HepG2 (cell line): ENCODE measurements around the gene RAD51D. TPM values are rescaled to one million over a fixed set of nuclear protein-coding genes. Genes with fewer than 3 reads are reported as not detected.

Experiments
- ATAC-seq: fragments of 200-7000 bp; cut with Tn5 transposase; 3 replicates; pipeline ENCODE4 v1.9.1; 2020; ENCODE audit warnings: mild to moderate bottlenecking, moderate library complexity
- BruUV-seq: library from RNA; stranded (reverse); fragments of 400-500 nt; replicated peaks from 2 replicates; lab custom pipeline; 2021; lab: Mats Ljungman, UMichigan
- CTCF ChIA-PET: fragments of 300-600 bp; formaldehyde crosslinking; extraction: SDS; loops from one replicate; lab custom pipeline; 2021; ENCODE audit warnings: low total read pairs, inconsistent platforms, low intra/inter-chr PET ratio; lab: Yijun Ruan, JAX
- POLR2A ChIA-PET: fragments of 350-600 bp; sonication (Branson Sonifier 250); formaldehyde crosslinking; loops from one replicate; lab custom pipeline; 2020; ENCODE audit warnings: antibody characterized with exemption, inconsistent platforms; lab: Yijun Ruan, JAX
- DNase-seq: peaks from one replicate; pipeline ENCODE4 v3.0.0-alpha.2; 2015; ENCODE audit warnings: low spot score
- FAIRE-seq: peaks from 3 replicates; lab custom pipeline; 2011; peaks lifted over from hg19 to GRCh38; lab: Jason Lieb, UNC
- H2AFZ ChIP-seq: one replicate; pipeline ENCODE4 v1.6.1; 2011; ENCODE audit warnings: low read length, inconsistent platforms
- H3K27ac ChIP-seq: fragments of 300-600 bp; 3 replicates; pipeline ENCODE4 v1.8.0; 2011; ENCODE audit warnings: mixed run types, mild to moderate bottlenecking, mixed read lengths, low read length, inconsistent platforms; ENCODE audit not compliant: insufficient read depth; ENCODE audit errors: extremely low read length
- H3K27me3 ChIP-seq, 2 experiments: fragments of 200-600 bp in 1 of 2; 2 replicates in 1 of 2; 3 replicates in 1 of 2; pipeline versions ENCODE4 v1.6.0 to v1.8.0; 2011; ENCODE audit warnings: low read length in 2 of 2, mild to moderate bottlenecking in 2 of 2, moderate library complexity in 2 of 2, inconsistent platforms in 1 of 2; ENCODE audit not compliant: insufficient read depth in 2 of 2, control insufficient read depth in 1 of 2
- H3K36me3 ChIP-seq, 2 experiments: fragments of 200-600 bp in 1 of 2; replicated peaks in 1 of 2; 2 replicates in 1 of 2; 3 replicates in 1 of 2; pipeline versions ENCODE4 v1.5.1 to v1.8.0; 2011; ENCODE audit warnings: low read length in 2 of 2, inconsistent platforms in 1 of 2; ENCODE audit not compliant: insufficient read depth in 2 of 2, control insufficient read depth in 1 of 2
- H3K4me1 ChIP-seq: 2 replicates; pipeline ENCODE4 v1.5.1; 2012; ENCODE audit warnings: low read length, inconsistent platforms; ENCODE audit not compliant: insufficient read depth
- H3K4me2 ChIP-seq: 2 replicates; pipeline ENCODE4 v1.6.0; 2011; ENCODE audit warnings: low read depth, low read length, inconsistent platforms
- H3K4me3 ChIP-seq, 3 experiments: fragments of 200-600 bp in 1 of 3; sonication (generic), shearing (Covaris generic) in 1 of 3; replicated peaks in 1 of 3; 2 replicates each; pipeline ENCODE4 v1.5.1; 2011 to 2016; ENCODE audit warnings: low read length in 3 of 3, inconsistent platforms in 2 of 3, low read depth in 2 of 3, mild to moderate bottlenecking in 2 of 3, control low read depth in 1 of 3, mixed read lengths in 1 of 3; ENCODE audit not compliant: insufficient read depth in 1 of 3
- H3K79me2 ChIP-seq: one replicate; pipeline ENCODE4 v1.6.1; 2011; ENCODE audit warnings: low read length, inconsistent platforms; ENCODE audit not compliant: insufficient read depth
- H3K9ac ChIP-seq: 2 replicates; pipeline ENCODE4 v1.6.0; 2011; ENCODE audit warnings: mild to moderate bottlenecking, low read depth, low read length, inconsistent platforms; ENCODE audit not compliant: insufficient read depth
- H3K9me3 ChIP-seq: 2 replicates; pipeline ENCODE4 v1.5.1; 2012; ENCODE audit warnings: mild to moderate bottlenecking, low read length
- H4K20me1 ChIP-seq: 2 replicates; pipeline ENCODE4 v1.6.0; 2011; ENCODE audit warnings: inconsistent platforms, mild to moderate bottlenecking, low read length, moderate library complexity; ENCODE audit not compliant: insufficient read depth
- ELF4 ChIP-seq: sonication (generic); formaldehyde crosslinking; IDR thresholded peaks from 2 replicates; pipeline ENCODE4 v1.5.0; 2020; ENCODE audit warnings: missing genetic modification reagents, mild to moderate bottlenecking, moderate library complexity, borderline replicate concordance
- HNRNPLL ChIP-seq: fragments of 200-400 bp; formaldehyde crosslinking; IDR thresholded peaks from 2 replicates; pipeline ENCODE4 v1.6.1; 2017; ENCODE audit warnings: mild to moderate bottlenecking, low read depth, low read length; ENCODE audit not compliant: poor library complexity, severe bottlenecking
- MAFF ChIP-seq: IDR thresholded peaks from 2 replicates; pipeline ENCODE4 v1.6.1; 2011; ENCODE audit warnings: low read depth, low read length, improper control_type of control experiment
- POGZ ChIP-seq: sonication (generic); formaldehyde crosslinking; IDR thresholded peaks from 2 replicates; pipeline ENCODE4 v1.4.0; 2020; ENCODE audit warnings: mild to moderate bottlenecking, missing genetic modification reagents
- RXRA ChIP-seq: sonication (generic); formaldehyde crosslinking; IDR thresholded peaks from 2 replicates; pipeline ENCODE4 v1.5.1; 2020; ENCODE audit warnings: missing genetic modification reagents
- SMAD3 ChIP-seq: sonication (generic); formaldehyde crosslinking; IDR thresholded peaks from 2 replicates; pipeline ENCODE4 v1.4.0; 2020; ENCODE audit warnings: missing genetic modification reagents
- TFDP2 ChIP-seq: sonication (generic); formaldehyde crosslinking; IDR thresholded peaks from 2 replicates; pipeline ENCODE4 v1.4.0; 2020; ENCODE audit warnings: missing genetic modification reagents
- ZNF234 ChIP-seq: sonication (generic); formaldehyde crosslinking; conservative IDR thresholded peaks from 2 replicates; pipeline ENCODE4 v1.5.1; 2020; ENCODE audit warnings: mild to moderate bottlenecking, missing genetic modification reagents
- WGBS: methylation state at CpG from one replicate; pipeline ENCODE4 v1.1.6; 2017; ENCODE audit warnings: low lambda C conversion rate; 5-methylcytosine and 5-hydroxymethylcytosine counted together
- in situ Hi-C: cut with HindIII; loops from 2 replicates; pipeline ENCODE4 v1.10.0; 2017; ENCODE audit warnings: low pct_unique_long_range_greater_than_20kb; ENCODE audit not compliant: extremely low pct_ligation_motif_present
- intact Hi-C: fragments of 100-400 bp; cut with micrococcal nuclease; formaldehyde crosslinking; loops from one replicate; pipeline ENCODE4 v1.10.0; 2022; ENCODE audit not compliant: unreplicated experiment
- polyA plus RNA-seq, 8 experiments: library from polyadenylated mRNA; depleted of rRNA in 3 of 8; stranded (reverse) in 7 of 8; unstranded in 1 of 8; fragments of >200 nt; fragmentation: Illumina TruSeq in 4 of 8; extraction: Trizol in 4 of 8; gene quantifications; 2 replicates each; pipeline versions ENCODE4 v1.2.1 to v1.2.3, GENCODE V29; 2011 to 2016; ENCODE audit warnings: low read depth in 4 of 8, missing spikeins in 1 of 8, mixed read lengths in 1 of 8; ENCODE audit not compliant: insufficient read depth in 1 of 8
- total RNA-seq, 5 experiments: library from RNA; depleted of rRNA; stranded (reverse); fragments of >200 nt; fragmentation: Illumina TruSeq; extraction: Trizol; gene quantifications; 2 replicates each; pipeline ENCODE4 v1.2.3, GENCODE V29; 2016; ENCODE audit warnings: low read depth in 1 of 5
- TF ChIP-seq, protein P1 (sequence below): IDR thresholded peaks from 2 replicates; pipeline ENCODE4 v1.6.1; 2016; ENCODE audit warnings: low read depth, missing genetic modification reagents, missing compliant biosample characterization

RAD51D gene
- total and polyA plus RNA-seq, 2 of the 13 experiments (the other 11 are each of a cell fraction or from before 2014, with no cell fraction given), result 6.7 to 13.1 TPM

GRCh38 chr17:35086164-35086563, 33.5 kb downstream of the RAD51D start:
- ChIA-PET POLR2A (interaction anchor here (2.0 kb wide), 1 partner anchor 23 kb away, joined by 15 read pairs; the partner anchor contains the start of gene RFFL), CTCF (no interaction called here)
- H3K4me3 ChIP-seq, result peak overlapping the region in 1 of 3 experiments; percentile 18; a peak in 1 of 6 replicates
- H3K4me2 ChIP-seq, result peak overlapping the region; percentile 82; the same call in 1 of the 2 replicates
- no peaks in the 10 kb centered on the region for H4K20me1 ChIP-seq
- in situ Hi-C loops, result no loop called here
- BruUV-seq, result no TSS peak
- no peaks in the 10 kb centered on the region for H3K9me3 ChIP-seq
- no peak overlapping the region for H2AFZ ChIP-seq
- peaks cover 68% of the 10 kb centered on the region for H3K79me2 ChIP-seq
- H3K36me3 ChIP-seq, result no peaks in the 10 kb centered on the region; a peak in 1 of 5 replicates
- intact Hi-C loops, result loop anchor here (5.0 kb wide), 1 partner anchor 64 kb away; no protein-coding TSS in a partner anchor
- DNase-seq (no peak), FAIRE-seq (no peak), ATAC-seq (no peak)
- H3K4me1 ChIP-seq, result peaks cover 72% of the 10 kb centered on the region
- 97% methylated on average over 8 of the region's 8 CpGs for WGBS
- H3K27me3 ChIP-seq, result no peaks in the 10 kb centered on the region
- no peak overlapping the region for H3K27ac ChIP-seq
- TF ChIP-seq SMAD3, result no peak
- TF ChIP-seq POGZ (CRISPR knock-in tag), result no peak
- TF ChIP-seq RXRA (CRISPR knock-in tag), result no peak
- TF ChIP-seq, protein P1, sequence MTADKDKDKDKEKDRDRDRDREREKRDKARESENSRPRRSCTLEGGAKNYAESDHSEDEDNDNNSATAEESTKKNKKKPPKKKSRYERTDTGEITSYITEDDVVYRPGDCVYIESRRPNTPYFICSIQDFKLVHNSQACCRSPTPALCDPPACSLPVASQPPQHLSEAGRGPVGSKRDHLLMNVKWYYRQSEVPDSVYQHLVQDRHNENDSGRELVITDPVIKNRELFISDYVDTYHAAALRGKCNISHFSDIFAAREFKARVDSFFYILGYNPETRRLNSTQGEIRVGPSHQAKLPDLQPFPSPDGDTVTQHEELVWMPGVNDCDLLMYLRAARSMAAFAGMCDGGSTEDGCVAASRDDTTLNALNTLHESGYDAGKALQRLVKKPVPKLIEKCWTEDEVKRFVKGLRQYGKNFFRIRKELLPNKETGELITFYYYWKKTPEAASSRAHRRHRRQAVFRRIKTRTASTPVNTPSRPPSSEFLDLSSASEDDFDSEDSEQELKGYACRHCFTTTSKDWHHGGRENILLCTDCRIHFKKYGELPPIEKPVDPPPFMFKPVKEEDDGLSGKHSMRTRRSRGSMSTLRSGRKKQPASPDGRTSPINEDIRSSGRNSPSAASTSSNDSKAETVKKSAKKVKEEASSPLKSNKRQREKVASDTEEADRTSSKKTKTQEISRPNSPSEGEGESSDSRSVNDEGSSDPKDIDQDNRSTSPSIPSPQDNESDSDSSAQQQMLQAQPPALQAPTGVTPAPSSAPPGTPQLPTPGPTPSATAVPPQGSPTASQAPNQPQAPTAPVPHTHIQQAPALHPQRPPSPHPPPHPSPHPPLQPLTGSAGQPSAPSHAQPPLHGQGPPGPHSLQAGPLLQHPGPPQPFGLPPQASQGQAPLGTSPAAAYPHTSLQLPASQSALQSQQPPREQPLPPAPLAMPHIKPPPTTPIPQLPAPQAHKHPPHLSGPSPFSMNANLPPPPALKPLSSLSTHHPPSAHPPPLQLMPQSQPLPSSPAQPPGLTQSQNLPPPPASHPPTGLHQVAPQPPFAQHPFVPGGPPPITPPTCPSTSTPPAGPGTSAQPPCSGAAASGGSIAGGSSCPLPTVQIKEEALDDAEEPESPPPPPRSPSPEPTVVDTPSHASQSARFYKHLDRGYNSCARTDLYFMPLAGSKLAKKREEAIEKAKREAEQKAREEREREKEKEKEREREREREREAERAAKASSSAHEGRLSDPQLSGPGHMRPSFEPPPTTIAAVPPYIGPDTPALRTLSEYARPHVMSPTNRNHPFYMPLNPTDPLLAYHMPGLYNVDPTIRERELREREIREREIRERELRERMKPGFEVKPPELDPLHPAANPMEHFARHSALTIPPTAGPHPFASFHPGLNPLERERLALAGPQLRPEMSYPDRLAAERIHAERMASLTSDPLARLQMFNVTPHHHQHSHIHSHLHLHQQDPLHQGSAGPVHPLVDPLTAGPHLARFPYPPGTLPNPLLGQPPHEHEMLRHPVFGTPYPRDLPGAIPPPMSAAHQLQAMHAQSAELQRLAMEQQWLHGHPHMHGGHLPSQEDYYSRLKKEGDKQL (CRISPR knock-in tag), result no peak
- TF ChIP-seq ELF4, result no peak
- no peak for TF ChIP-seq ZNF234 (CRISPR knock-in tag)
- TF ChIP-seq TFDP2, result no peak
- TF ChIP-seq HNRNPLL, result no peak
- TF ChIP-seq MAFF, result no peak
- no peak overlapping the region for H3K9ac ChIP-seq
